H1 (cell line): Measurements from ENCODE around the gene TMEM63A. TPM values are rescaled to one million over a fixed set of nuclear protein-coding genes. Genes with fewer than 3 reads are reported as not detected.

ENCODE experiments used
- CTCF ChIA-PET: fragments of 300-600 bp; sonication (Branson Sonifier 250); formaldehyde crosslinking; loops from one replicate; lab custom pipeline; 2021; ENCODE audit not compliant: partially characterized antibody; lab: Charles Lee
- POLR2A ChIA-PET: fragments of 300-600 bp; sonication (Branson Sonifier 250); formaldehyde crosslinking; loops from one replicate; lab custom pipeline; 2021; ENCODE audit warnings: inconsistent platforms; ENCODE audit not compliant: partially characterized antibody; lab: Charles Lee
- DNase-seq, 2 experiments: peaks; one replicate each; pipeline versions ENCODE4 v3.0.0 to v3.0.0-alpha.2; 2010 to 2022; ENCODE audit warnings: low spot score in 2 of 2, low read depth in 1 of 2, mixed read lengths in 1 of 2
- FAIRE-seq: peaks from 2 replicates; lab custom pipeline; 2011; peaks lifted over from hg19 to GRCh38; lab: Jason Lieb, UNC
- H2AFZ ChIP-seq: 2 replicates; pipeline ENCODE4 v1.8.1; 2012; ENCODE audit warnings: low read length, inconsistent platforms
- H2AK5ac ChIP-seq: 2 replicates; pipeline ENCODE4 v1.6.1; 2013; ENCODE audit warnings: low read depth, low read length
- H2BK120ac ChIP-seq: replicated peaks from 2 replicates; pipeline ENCODE3; 2013; ENCODE audit warnings: low read depth, low read length, inconsistent platforms
- H2BK12ac ChIP-seq: 2 replicates; pipeline ENCODE4 v1.6.1; 2013; ENCODE audit warnings: low read depth, low read length
- H2BK15ac ChIP-seq: 2 replicates; pipeline ENCODE4 v1.6.1; 2013; ENCODE audit warnings: low read length
- H2BK20ac ChIP-seq: 2 replicates; pipeline ENCODE4 v1.6.1; 2013; ENCODE audit warnings: low read length
- H2BK5ac ChIP-seq: 2 replicates; pipeline ENCODE4 v1.6.1; 2013; ENCODE audit warnings: low read depth, low read length
- H3K14ac ChIP-seq: 2 replicates; pipeline ENCODE4 v1.6.1; 2013; ENCODE audit warnings: inconsistent platforms; ENCODE audit not compliant: insufficient read length
- H3K18ac ChIP-seq: 2 replicates; pipeline ENCODE4 v1.6.1; 2013; ENCODE audit warnings: low read length; ENCODE audit errors: extremely low read depth
- H3K23ac ChIP-seq: 2 replicates; pipeline ENCODE4 v1.6.1; 2013; ENCODE audit warnings: inconsistent platforms; ENCODE audit not compliant: insufficient read length
- H3K23me2 ChIP-seq: 2 replicates; pipeline ENCODE4 v1.6.1; 2013; ENCODE audit warnings: low read depth, low read length
- H3K27ac ChIP-seq: 2 replicates; pipeline ENCODE4 v1.6.1; 2011; ENCODE audit warnings: low read depth, low read length, inconsistent platforms
- H3K27me3 ChIP-seq, 4 experiments: replicated peaks in 1 of 4; 1 replicate in 1 of 4; 2 replicates in 3 of 4; pipeline versions ENCODE4 v1.6.1 to v1.8.1; 2011 to 2013; ENCODE audit warnings: low read length in 3 of 4, mild to moderate bottlenecking in 3 of 4, inconsistent platforms in 2 of 4, mixed read lengths in 2 of 4, moderate library complexity in 1 of 4; ENCODE audit not compliant: control insufficient read depth in 3 of 4, insufficient read depth in 3 of 4; ENCODE audit errors: extremely low read depth in 1 of 4
- H3K36me3 ChIP-seq, 4 experiments: 2 replicates each; pipeline versions ENCODE4 v1.6.1 to v1.8.1; 2011 to 2013; ENCODE audit warnings: mild to moderate bottlenecking in 4 of 4, low read length in 3 of 4, moderate library complexity in 2 of 4, control low read depth in 1 of 4, inconsistent platforms in 1 of 4; ENCODE audit not compliant: insufficient read depth in 4 of 4, control insufficient read depth in 2 of 4
- H3K4ac ChIP-seq: replicated peaks from 2 replicates; pipeline ENCODE3; 2013; ENCODE audit warnings: low read length, low read depth, mixed read lengths, inconsistent platforms; ENCODE audit not compliant: insufficient read length
- H3K4me1 ChIP-seq, 4 experiments: replicated peaks in 1 of 4; 1 replicate in 1 of 4; 2 replicates in 3 of 4; pipeline versions ENCODE4 v1.6.1 to v1.8.1; 2011 to 2013; ENCODE audit warnings: low read length in 3 of 4, inconsistent platforms in 2 of 4, mixed read lengths in 1 of 4; ENCODE audit not compliant: insufficient read depth in 4 of 4, control insufficient read depth in 3 of 4
- H3K4me2 ChIP-seq, 2 experiments: 2 replicates each; pipeline versions ENCODE4 v1.6.1 to v1.8.1; 2011 to 2013; ENCODE audit warnings: low read depth in 2 of 2, low read length in 2 of 2, control low read depth in 1 of 2, inconsistent platforms in 1 of 2, mild to moderate bottlenecking in 1 of 2; ENCODE audit not compliant: insufficient read depth in 1 of 2
- H3K4me3 ChIP-seq, 4 experiments: fragments of 200-600, 300-600 bp in 1 of 4; sonication (generic), shearing (Covaris generic), sonication (Bioruptor Twin) in 1 of 4; 2 replicates each; pipeline versions ENCODE4 v1.5.1 to v1.8.1; 2011 to 2016; ENCODE audit warnings: low read length in 4 of 4, low read depth in 3 of 4, control low read depth in 2 of 4, inconsistent platforms in 2 of 4, mild to moderate bottlenecking in 2 of 4, mixed read lengths in 1 of 4, moderate library complexity in 1 of 4; ENCODE audit not compliant: insufficient read depth in 2 of 4; ENCODE audit errors: extremely low read depth in 1 of 4
- H3K56ac ChIP-seq: replicated peaks from 2 replicates; pipeline ENCODE3; 2013; ENCODE audit warnings: low read depth, mild to moderate bottlenecking, mixed read lengths, low read length, inconsistent platforms; ENCODE audit not compliant: insufficient read length
- H3K79me1 ChIP-seq: 2 replicates; pipeline ENCODE4 v1.6.1; 2013; ENCODE audit warnings: low read depth, low read length, control low read depth
- H3K79me2 ChIP-seq, 2 experiments: 2 replicates each; pipeline versions ENCODE4 v1.6.1 to v1.8.1; 2012 to 2013; ENCODE audit warnings: low read length in 2 of 2, mild to moderate bottlenecking in 2 of 2, inconsistent platforms in 1 of 2; ENCODE audit not compliant: insufficient read depth in 2 of 2, control insufficient read depth in 1 of 2
- H3K9ac ChIP-seq, 4 experiments: replicated peaks in 1 of 4; 1 replicate in 1 of 4; 2 replicates in 3 of 4; pipeline versions ENCODE4 v1.6.1 to v1.8.1; 2011 to 2013; ENCODE audit warnings: low read depth in 3 of 4, low read length in 3 of 4, control low read depth in 2 of 4, mild to moderate bottlenecking in 2 of 4, moderate library complexity in 2 of 4, inconsistent platforms in 1 of 4; ENCODE audit errors: extremely low read depth in 1 of 4
- H3K9me3 ChIP-seq, 2 experiments: 2 replicates each; pipeline versions ENCODE4 v1.6.1 to v1.8.1; 2012 to 2013; ENCODE audit warnings: mild to moderate bottlenecking in 2 of 2, moderate library complexity in 2 of 2, control low read depth in 1 of 2, inconsistent platforms in 1 of 2, low read depth in 1 of 2, low read length in 1 of 2, mixed read lengths in 1 of 2; ENCODE audit not compliant: insufficient read depth in 2 of 2
- H4K20me1 ChIP-seq, 2 experiments: replicated peaks in 1 of 2; 2 replicates each; pipeline versions ENCODE3 to v1.8.1; 2011 to 2013; ENCODE audit warnings: inconsistent platforms in 2 of 2, low read length in 2 of 2, mild to moderate bottlenecking in 1 of 2; ENCODE audit not compliant: insufficient read depth in 2 of 2, control insufficient read depth in 1 of 2
- H4K5ac ChIP-seq: 2 replicates; pipeline ENCODE4 v1.6.1; 2013; ENCODE audit warnings: low read length, low read depth, mixed read lengths, inconsistent platforms; ENCODE audit not compliant: insufficient read length
- H4K8ac ChIP-seq: 2 replicates; pipeline ENCODE4 v1.8.0; 2013; ENCODE audit warnings: mild to moderate bottlenecking, moderate library complexity, low read length, inconsistent platforms; ENCODE audit not compliant: insufficient read depth; ENCODE audit errors: extremely low read depth
- H4K91ac ChIP-seq: replicated peaks from 2 replicates; pipeline ENCODE3; 2013; ENCODE audit warnings: low read length, mixed read lengths, inconsistent platforms; ENCODE audit not compliant: insufficient read length
- CBX5 ChIP-seq: fragments of 300-800, 300-1000 bp; sonication (generic); IDR thresholded peaks from 2 replicates; pipeline ENCODE4 v1.7.1; 2016; ENCODE audit warnings: antibody characterized with exemption, low read length, low read depth
- CTBP2 ChIP-seq: IDR thresholded peaks from 2 replicates; pipeline ENCODE4 v1.7.0; 2011; ENCODE audit warnings: borderline replicate concordance, mild to moderate bottlenecking, moderate library complexity, mixed read lengths, low read length; ENCODE audit not compliant: insufficient read depth, insufficient read length
- PHF8 ChIP-seq: fragments of 200-600 bp; sonication (generic); conservative IDR thresholded peaks from 2 replicates; pipeline ENCODE4 v1.7.1; 2012; ENCODE audit warnings: low read depth, mild to moderate bottlenecking, inconsistent platforms, low read length, moderate library complexity
- SIN3A ChIP-seq, 2 experiments: IDR thresholded peaks in 1 of 2; conservative IDR thresholded peaks in 1 of 2; 2 replicates each; pipeline ENCODE4 v1.6.1; 2011 to 2012; ENCODE audit warnings: low read length in 2 of 2, improper control_type of control experiment in 1 of 2, low read depth in 1 of 2, mild to moderate bottlenecking in 1 of 2
- SRF ChIP-seq: IDR thresholded peaks from 2 replicates; pipeline ENCODE4 v1.6.1; 2011; ENCODE audit warnings: mild to moderate bottlenecking, low read depth, low read length, moderate library complexity
- ZNF274 ChIP-seq: IDR thresholded peaks from 2 replicates; pipeline ENCODE4 v1.7.0; 2012; ENCODE audit warnings: low read length, borderline replicate concordance; ENCODE audit errors: extremely low read depth
- WGBS, 2 experiments: shearing (Covaris generic) in 1 of 2; methylation state at CpG; one replicate each; pipeline versions ENCODE4 v1.1.6 to v1.1.7; 2013 to 2015; ENCODE audit warnings: low lambda C conversion rate in 2 of 2, mixed read lengths in 2 of 2, inconsistent platforms in 1 of 2, low coverage in 1 of 2, missing lambda C conversion rate in 1 of 2; ENCODE audit not compliant: insufficient replicate concordance in 2 of 2, insufficient coverage in 1 of 2, insufficient read length in 1 of 2; ENCODE audit errors: extremely low coverage in 1 of 2, missing lambda C conversion rate in 1 of 2; 5-methylcytosine and 5-hydroxymethylcytosine counted together
- polyA plus RNA-seq, 7 experiments: library from polyadenylated mRNA; depleted of rRNA in 3 of 7; stranded (reverse) in 5 of 7; unstranded in 2 of 7; fragments of >200 nt in 5 of 7; fragments of 200-250 nt in 2 of 7; gene quantifications; 1 replicate in 5 of 7; 2 replicates in 1 of 7; 4 replicates in 1 of 7; pipeline versions ENCODE4 v1.2.1 to v1.2.3, GENCODE V29; 2011 to 2013; ENCODE audit warnings: missing spikeins in 2 of 7, mixed read lengths in 2 of 7
- total RNA-seq: library from RNA; stranded (reverse); fragmentation: NEBNext Ultra II Directional; extraction: Animal tissue kit (Norgen Biotek cat#: 25700); gene quantifications from 2 replicates; pipeline ENCODE4 v1.2.1, GENCODE V29; 2021

Gene TMEM63A
- total and polyA plus RNA-seq, 2 of the 8 experiments (the other 6 are each of a cell fraction or from before 2014, with no cell fraction given), result 26.1 to 55.4 TPM

DNA sequence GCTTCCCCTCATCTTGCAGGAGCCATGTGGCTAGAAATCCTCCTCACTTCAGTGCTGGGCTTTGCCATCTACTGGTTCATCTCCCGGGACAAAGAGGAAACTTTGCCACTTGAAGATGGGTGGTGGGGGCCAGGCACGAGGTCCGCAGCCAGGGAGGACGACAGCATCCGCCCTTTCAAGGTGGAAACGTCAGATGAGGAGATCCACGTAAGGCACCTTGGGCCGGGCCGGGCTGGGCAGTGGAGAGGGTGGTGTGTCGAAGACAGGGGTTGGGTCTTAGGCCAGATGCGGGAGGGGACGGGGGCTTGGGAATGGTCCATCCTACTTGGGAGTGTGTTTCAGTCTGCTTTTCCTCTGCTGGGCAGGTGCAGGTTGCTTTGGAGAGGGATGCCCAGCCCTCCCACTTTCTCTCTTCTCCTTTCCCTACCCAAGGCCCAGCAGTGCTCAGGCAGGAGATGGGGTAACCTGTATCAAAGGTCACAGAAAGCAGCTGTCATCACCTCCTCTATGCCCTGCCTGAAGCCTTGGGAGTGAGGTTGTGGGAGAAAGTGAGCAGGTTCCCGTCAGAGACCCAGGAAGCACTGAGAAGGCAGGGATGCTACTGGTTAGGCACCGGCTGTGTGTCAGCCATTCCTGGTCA is 53.4 kb downstream of the TMEM63A start:
- WGBS, 2 experiments, result 89% methylated on average over 14 of the region's 14 CpGs; no CpG with 5 or more reads in 1 of the 2 experiments
- Histone ChIP-seq H3K36me3 (peaks cover 0 to 17% (median 13%) of the 10 kb centered on the region in 4 experiments; a peak in 5 of 8 replicates), H3K79me1 (peaks cover 4% of the 10 kb centered on the region; the same call in 1 of the 2 replicates), H3K27me3 (no peaks in the 10 kb centered on the region), H3K4me1 (peaks cover 6 to 12% (median 9%) of the 10 kb centered on the region in 4 experiments; a peak in 6 of 7 replicates), H4K20me1 (peaks cover 0 to 6% of the 10 kb centered on the region in 2 experiments), H2BK20ac (no peak overlapping the region), H2AK5ac (no peak overlapping the region), H2BK12ac (no peak overlapping the region), H3K18ac (no peak overlapping the region), H3K9me3 (no peaks in the 10 kb centered on the region), H3K4me2 (no peak overlapping the region), H3K4me3 (no peak overlapping the region), H2BK120ac (no peak overlapping the region), H3K56ac (no peak overlapping the region), H3K9ac (no peak overlapping the region), H3K23me2 (no peaks in the 10 kb centered on the region), H4K5ac (no peak overlapping the region), H3K4ac (no peak overlapping the region), H2BK15ac (no peak overlapping the region), H2BK5ac (peak overlapping the region; percentile 26; the same call in 1 of the 2 replicates), H3K79me2 (peaks cover 0 to 4% of the 10 kb centered on the region in 2 experiments; a peak in 1 of 4 replicates), H3K27ac (no peak overlapping the region), H3K23ac (no peak overlapping the region), H4K91ac (no peak overlapping the region), H2AFZ (no peak overlapping the region), H3K14ac (no peak overlapping the region), H4K8ac (peak overlapping the region; percentile 53; the same call in 1 of the 2 replicates)
- ChIA-PET CTCF (interaction anchor here (1.2 to 4.7 kb wide), 3 partner anchors 16 to 159 kb away, joined by 3 to 46 read pairs (median 8); no protein-coding TSS in a partner anchor), POLR2A (no interaction called here)
- TF ChIP-seq PHF8 (no peak), CBX5 (no peak), SRF (no peak), CTBP2 (no peak), ZNF274 (no peak), SIN3A (conservative IDR thresholded peaks at IDR 0.05 in 1 of 2, IDR thresholded peaks at IDR 0.05 in 1 of 2; ENCODE audit: low read depth in 1 of 2, low read length in 2 of 2) (no peak)
- DNase-seq (no peak), FAIRE-seq (no peak)
